Measurements from ENCODE around the gene STAM2.

DNA sequence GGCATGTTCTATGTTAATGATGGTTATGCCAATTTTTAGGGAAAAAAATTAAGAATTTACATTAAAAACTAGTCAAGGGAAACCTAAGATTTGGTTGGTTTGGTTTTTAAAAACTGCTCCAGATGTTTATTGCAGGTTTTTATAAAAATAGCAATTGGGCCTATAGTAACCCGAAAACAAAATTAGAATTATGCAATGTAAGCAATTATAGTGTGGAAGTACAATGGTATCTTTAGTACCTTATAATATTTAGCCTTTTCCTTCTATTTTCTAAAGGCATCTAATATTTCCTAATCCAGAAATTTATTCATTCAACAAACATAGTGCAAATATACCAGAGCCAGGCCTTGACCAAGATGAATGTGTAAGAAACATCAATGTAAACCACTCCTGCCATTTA is 104.0 kb downstream of the STAM2 start:
- no peak for TF ChIP-seq EZH2 (IDR thresholded peaks at IDR 0.05)
- TF ChIP-seq POLR2AphosphoS5 (IDR thresholded peaks at IDR 0.05; ENCODE audit: borderline replicate concordance, low read depth, low read length): no peak
- no peak for TF ChIP-seq FOXP2 (optimal IDR thresholded peaks at IDR 0.05; ENCODE audit: control extremely low read depth, extremely low read length, insufficient read depth)

All from SK-N-MC (cell line).